B cell (primary cell): ENCODE data around the gene HCST. TPM values are rescaled to one million over a fixed set of nuclear protein-coding genes. Genes with fewer than 3 reads are reported as not detected.

Source experiments
- ATAC-seq: fragments of 200-7000 bp; cut with Tn5 transposase; one replicate; pipeline ENCODE4 v1.10.0; 2021; ENCODE audit warnings: low read depth, mild to moderate bottlenecking, moderate number of reproducible peaks, moderate library complexity
- CTCF ChIA-PET: fragments of 350-600 bp; sonication (Branson Sonifier 250); formaldehyde crosslinking; loops from one replicate; lab custom pipeline; 2021; ENCODE audit warnings: antibody characterized with exemption, inconsistent platforms; lab: Charles Lee
- POLR2A ChIA-PET: fragments of 350-600 bp; sonication (Branson Sonifier 250); formaldehyde crosslinking; loops from one replicate; lab custom pipeline; 2021; ENCODE audit warnings: antibody characterized with exemption; lab: Charles Lee
- DNase-seq: peaks from one replicate; pipeline ENCODE4 v3.0.0; 2013
- H2AFZ ChIP-seq: 2 replicates; pipeline ENCODE4 v1.6.1; 2012; ENCODE audit warnings: mild to moderate bottlenecking, low read depth, low read length; ENCODE audit not compliant: insufficient read depth, poor library complexity, severe bottlenecking
- H3K27ac ChIP-seq, 2 donors: 1 replicate in 1 of 2; 2 replicates in 1 of 2; pipeline ENCODE4 v1.5.1; 2012 to 2013; ENCODE audit warnings: low read length in 2 of 2, mild to moderate bottlenecking in 2 of 2, moderate library complexity in 1 of 2
- H3K27me3 ChIP-seq, 4 experiments: fragments of 200-600 bp in 1 of 4; sonication (generic) in 1 of 4; replicated peaks in 1 of 4; 1 replicate in 2 of 4; 2 replicates in 2 of 4; pipeline versions ENCODE4 v1.6.1 to v1.7.0; 2013 to 2016; ENCODE audit warnings: low read length in 3 of 4, mild to moderate bottlenecking in 2 of 4, mixed read lengths in 1 of 4, moderate library complexity in 1 of 4; ENCODE audit not compliant: insufficient read depth in 4 of 4, control insufficient read depth in 3 of 4; ENCODE audit errors: control extremely low read depth in 1 of 4
- H3K36me3 ChIP-seq, 2 experiments: replicated peaks in 1 of 2; 1 replicate in 1 of 2; 2 replicates in 1 of 2; pipeline versions ENCODE4 v1.6.1 to v1.7.1; 2013; ENCODE audit warnings: low read length in 1 of 2; ENCODE audit not compliant: insufficient read depth in 2 of 2, control insufficient read depth in 1 of 2; ENCODE audit errors: control extremely low read depth in 1 of 2, extremely low read depth in 1 of 2
- H3K4me1 ChIP-seq, 2 donors: fragments of 200-600 bp in 1 of 2; sonication (generic) in 1 of 2; 1 replicate in 1 of 2; 2 replicates in 1 of 2; pipeline versions ENCODE4 v1.5.1 to v1.6.1; 2013 to 2017; ENCODE audit warnings: low read length in 2 of 2; ENCODE audit not compliant: control insufficient read depth in 2 of 2, insufficient read depth in 2 of 2
- H3K4me2 ChIP-seq: replicated peaks from 2 replicates; pipeline ENCODE3; 2012; ENCODE audit warnings: mild to moderate bottlenecking, low read depth, low read length; ENCODE audit not compliant: poor library complexity, severe bottlenecking
- H3K4me3 ChIP-seq, 5 experiments: fragments of 200-600 bp in 1 of 5; sonication (generic) in 1 of 5; 1 replicate in 3 of 5; 2 replicates in 2 of 5; pipeline versions ENCODE4 v1.5.1 to v1.7.0; 2011 to 2016; ENCODE audit warnings: low read length in 4 of 5, mild to moderate bottlenecking in 4 of 5, low read depth in 2 of 5, control low read depth in 1 of 5, moderate library complexity in 1 of 5; ENCODE audit not compliant: insufficient read depth in 1 of 5; ENCODE audit errors: control extremely low read depth in 1 of 5, extremely low read depth in 1 of 5
- H3K79me2 ChIP-seq: fragments of 200-600 bp; sonication (generic); one replicate; pipeline ENCODE4 v1.6.0; 2016; ENCODE audit warnings: low read length; ENCODE audit not compliant: control insufficient read depth, insufficient read depth
- H3K9ac ChIP-seq: fragments of 200-600 bp; sonication (generic); 2 replicates; pipeline ENCODE4 v1.6.1; 2017; ENCODE audit warnings: mild to moderate bottlenecking, low read length, moderate library complexity
- H3K9me3 ChIP-seq, 3 donors: one replicate each; pipeline versions ENCODE4 v1.6.1 to v1.7.1; 2013; ENCODE audit warnings: low read length in 2 of 3; ENCODE audit not compliant: control insufficient read depth in 2 of 3, insufficient read depth in 1 of 3; ENCODE audit errors: control extremely low read depth in 1 of 3
- H4K20me1 ChIP-seq: 2 replicates; pipeline ENCODE4 v1.6.0; 2012; ENCODE audit warnings: mild to moderate bottlenecking, low read length; ENCODE audit not compliant: insufficient read depth, control insufficient read depth, poor library complexity, severe bottlenecking
- H3K27ac Mint-ChIP-seq: one replicate; pipeline ENCODE4 v1.8.0; 2021; ENCODE audit warnings: mixed read lengths
- H3K27me3 Mint-ChIP-seq: one replicate; pipeline ENCODE4 v1.8.0; 2021; ENCODE audit warnings: mixed read lengths
- H3K4me1 Mint-ChIP-seq: one replicate; pipeline ENCODE4 v1.8.0; 2021; ENCODE audit warnings: mixed read lengths
- H3K4me3 Mint-ChIP-seq: one replicate; pipeline ENCODE4 v1.8.0; 2021; ENCODE audit warnings: mixed read lengths
- H3K9me3 Mint-ChIP-seq: one replicate; pipeline ENCODE4 v1.8.0; 2022; ENCODE audit warnings: mixed read lengths; ENCODE audit not compliant: insufficient read depth
- EZH2 ChIP-seq: IDR thresholded peaks from 2 replicates; pipeline ENCODE4 v1.6.1; 2012; ENCODE audit warnings: borderline replicate concordance, low read depth, mild to moderate bottlenecking, moderate library complexity, low read length; ENCODE audit not compliant: insufficient read depth, poor library complexity, severe bottlenecking
- WGBS: methylation state at CpG from one replicate; pipeline ENCODE4 v1.1.5; 2013; ENCODE audit warnings: missing lambda C conversion rate; ENCODE audit not compliant: insufficient coverage; 5-methylcytosine and 5-hydroxymethylcytosine counted together
- intact Hi-C: fragments of 100-400 bp; cut with micrococcal nuclease; formaldehyde crosslinking; loops from one replicate; pipeline ENCODE4 v1.10.0; 2022
- polyA plus RNA-seq: library from polyadenylated mRNA; depleted of rRNA; stranded (reverse); fragments of >200 nt; gene quantifications from 2 replicates; pipeline ENCODE4 v1.2.3, GENCODE V29; 2012
- total RNA-seq, 2 donors: library from RNA; stranded (reverse); fragments of 120-200 nt in 1 of 2; gene quantifications; 1 replicate in 1 of 2; 2 replicates in 1 of 2; pipeline versions ENCODE4 v1.2.3 to v1.2.4, GENCODE V29; 2013 to 2022
- TF ChIP-seq, protein P1 (sequence below): fragments of 200-600 bp; IDR thresholded peaks from one replicate; pipeline ENCODE4 v1.8.0; 2022; ENCODE audit warnings: antibody characterized with exemption, mild to moderate bottlenecking

Gene HCST
- total and polyA plus RNA-seq, 2 donors (not counting 1 experiment from before 2014, with no cell fraction given) = 4.8 to 40.6 TPM

DNA sequence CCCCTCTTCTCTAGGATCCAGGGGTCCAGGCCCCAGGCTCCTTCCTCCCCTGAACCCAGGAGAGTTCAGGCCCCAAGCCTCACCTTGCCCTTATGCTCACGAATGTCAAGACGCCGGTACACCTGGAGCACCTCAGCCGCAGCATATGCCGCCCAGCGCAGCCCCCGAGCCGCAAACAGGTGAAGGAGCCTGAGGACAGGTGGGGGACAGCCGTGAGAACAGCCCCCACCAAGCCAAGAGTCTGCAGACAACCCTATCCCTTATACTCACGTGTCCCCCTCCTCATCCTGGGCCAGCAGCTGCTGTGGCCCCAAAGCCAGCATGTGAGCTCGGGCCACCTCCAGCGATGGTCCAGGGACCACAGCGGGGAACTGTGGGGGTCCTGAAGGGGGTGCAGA lies 5.7 kb upstream of the HCST start:
- Histone ChIP-seq H3K9me3 (peaks cover 0 to 3% (median 0%) of the 10 kb centered on the region in 3 donors), H3K4me3 (no peak overlapping the region), H3K79me2 (peaks cover 45% of the 10 kb centered on the region), H4K20me1 (peaks cover 72% of the 10 kb centered on the region), H3K9ac (no peak overlapping the region), H3K4me2 (peak overlapping the region; percentile 2), H2AFZ (no peak overlapping the region), H3K27ac (peak overlapping the region in 1 of 2 donors; percentile 100), H3K4me1 (peaks cover 26 to 38% of the 10 kb centered on the region in 2 donors), H3K27me3 (no peaks in the 10 kb centered on the region), H3K36me3 (peaks cover 15 to 67% of the 10 kb centered on the region in 2 experiments)
- no peak overlapping the region for H3K27ac Mint-ChIP-seq
- H3K27me3 Mint-ChIP-seq = no peaks in the 10 kb centered on the region
- intact Hi-C loops = no loop called here
- H3K4me3 Mint-ChIP-seq = peak overlapping the region; percentile 16
- POLR2A ChIA-PET = no interaction called here
- WGBS = over 99% methylated on average over 13 of the region's 13 CpGs
- H3K4me1 Mint-ChIP-seq = peaks cover 41% of the 10 kb centered on the region
- no peak for DNase-seq
- no peak for ATAC-seq
- no peaks in the 10 kb centered on the region for H3K9me3 Mint-ChIP-seq
- CTCF ChIA-PET = interaction anchor here (3.6 kb wide), 1 partner anchor 14 kb away, joined by 11 read pairs; no protein-coding TSS in a partner anchor
- TF ChIP-seq, protein P1, sequence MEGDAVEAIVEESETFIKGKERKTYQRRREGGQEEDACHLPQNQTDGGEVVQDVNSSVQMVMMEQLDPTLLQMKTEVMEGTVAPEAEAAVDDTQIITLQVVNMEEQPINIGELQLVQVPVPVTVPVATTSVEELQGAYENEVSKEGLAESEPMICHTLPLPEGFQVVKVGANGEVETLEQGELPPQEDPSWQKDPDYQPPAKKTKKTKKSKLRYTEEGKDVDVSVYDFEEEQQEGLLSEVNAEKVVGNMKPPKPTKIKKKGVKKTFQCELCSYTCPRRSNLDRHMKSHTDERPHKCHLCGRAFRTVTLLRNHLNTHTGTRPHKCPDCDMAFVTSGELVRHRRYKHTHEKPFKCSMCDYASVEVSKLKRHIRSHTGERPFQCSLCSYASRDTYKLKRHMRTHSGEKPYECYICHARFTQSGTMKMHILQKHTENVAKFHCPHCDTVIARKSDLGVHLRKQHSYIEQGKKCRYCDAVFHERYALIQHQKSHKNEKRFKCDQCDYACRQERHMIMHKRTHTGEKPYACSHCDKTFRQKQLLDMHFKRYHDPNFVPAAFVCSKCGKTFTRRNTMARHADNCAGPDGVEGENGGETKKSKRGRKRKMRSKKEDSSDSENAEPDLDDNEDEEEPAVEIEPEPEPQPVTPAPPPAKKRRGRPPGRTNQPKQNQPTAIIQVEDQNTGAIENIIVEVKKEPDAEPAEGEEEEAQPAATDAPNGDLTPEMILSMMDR = no peak
- no peak for TF ChIP-seq EZH2

DNA sequence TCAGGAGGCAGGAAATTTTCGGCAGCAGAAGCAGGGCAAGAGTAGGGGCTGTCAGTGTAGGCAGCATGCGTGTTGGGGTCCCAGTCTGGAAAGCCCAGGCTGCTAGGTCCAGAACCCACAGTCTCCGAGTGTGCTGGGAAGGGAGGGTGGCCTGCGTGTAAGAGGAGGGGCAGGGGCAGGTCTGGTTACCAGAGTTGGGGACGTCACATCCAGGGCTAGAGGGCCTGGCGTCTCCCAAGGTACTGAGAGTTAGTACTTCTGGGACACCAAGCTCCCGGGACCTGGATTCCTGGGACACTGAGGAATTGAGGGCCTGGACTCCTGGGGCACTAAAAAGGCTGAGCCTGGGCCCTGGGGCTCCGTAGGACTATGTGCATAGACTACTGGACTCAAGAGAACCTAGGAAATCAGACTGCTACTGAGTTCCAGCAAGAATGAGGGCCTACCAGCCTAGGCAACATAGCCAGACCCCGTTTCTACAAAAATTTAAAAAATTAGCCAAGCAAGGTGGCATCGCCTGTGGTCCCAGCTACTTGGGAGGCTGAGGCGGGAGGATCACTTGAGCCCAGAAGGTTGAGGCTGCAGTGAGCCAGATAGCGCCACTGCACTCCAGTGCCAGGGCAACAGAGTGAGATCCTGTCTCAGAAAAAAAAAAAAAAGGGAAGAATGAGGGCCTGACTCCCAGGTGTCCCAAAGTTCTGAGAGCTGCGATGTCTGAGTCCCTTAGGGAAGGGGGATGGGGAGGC lies 4.5 kb upstream of the HCST start:
- Mint-ChIP-seq H3K4me3 (peak overlapping the region; percentile 94), H3K27ac (peak overlapping the region; percentile 98), H3K27me3 (no peaks in the 10 kb centered on the region), H3K9me3 (no peaks in the 10 kb centered on the region), H3K4me1 (peaks cover 51% of the 10 kb centered on the region)
- DNase-seq (peak; percentile 27), ATAC-seq (no peak)
- Histone ChIP-seq H3K27ac (peak overlapping the region; percentile 100), H3K27me3 (no peaks in the 10 kb centered on the region), H3K9ac (peak overlapping the region; percentile 100), H3K79me2 (peaks cover 45% of the 10 kb centered on the region), H3K9me3 (peaks cover 0 to 3% (median 0%) of the 10 kb centered on the region in 3 donors), H3K4me3 (peak overlapping the region; percentile 74 to 100 (median 91)), H3K4me1 (peaks cover 38 to 51% of the 10 kb centered on the region in 2 donors), H3K4me2 (peak overlapping the region; percentile 79), H3K36me3 (peaks cover 15 to 58% of the 10 kb centered on the region in 2 experiments), H4K20me1 (peaks cover 65% of the 10 kb centered on the region), H2AFZ (no peak overlapping the region)
- ChIA-PET POLR2A (interaction anchor here (0.6 to 0.7 kb wide), 3 partner anchors 18 to 97 kb away, joined by 3 read pairs; partner anchors contain the start of gene SDHAF1), CTCF (interaction anchor here (1.0 to 3.6 kb wide), 3 partner anchors 16 to 34 kb away, joined by 3 to 11 read pairs (median 11); no protein-coding TSS in a partner anchor)
- TF ChIP-seq EZH2 = no peak
- 98% methylated on average over 11 of the region's 13 CpGs for WGBS
- intact Hi-C loops = no loop called here
